ENCODE results near the gene AMH.

Gene AMH

GRCh38 chr19:2233601-2234280 is 15.4 kb upstream of the AMH start:
- no peak for DNase-seq

DNA sequence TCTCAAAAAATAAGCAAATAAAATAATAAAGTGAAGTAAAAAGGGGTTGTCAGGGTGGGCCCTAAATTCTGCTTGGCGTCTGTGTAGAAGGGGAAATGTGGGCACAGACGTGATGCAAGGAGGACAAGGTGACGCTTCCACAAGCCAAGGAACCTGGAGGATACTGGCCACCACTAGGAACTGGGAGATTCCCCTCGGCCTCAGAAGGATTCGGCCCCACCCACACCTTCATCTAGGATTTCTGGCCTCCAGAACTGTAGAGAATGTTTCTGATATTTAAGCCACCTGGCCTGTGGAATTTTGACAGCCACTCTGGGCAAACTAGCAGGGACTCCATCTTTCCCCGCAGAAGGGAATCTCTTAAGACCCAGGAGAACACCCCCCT is 14.1 kb upstream of the AMH start:
- DNase-seq: no peak

GRCh38 chr19:2235381-2236063 is 13.6 kb upstream of the AMH start:
- peak in 2 of 58 donors; percentile 9 to 48 for DNase-seq

DNA sequence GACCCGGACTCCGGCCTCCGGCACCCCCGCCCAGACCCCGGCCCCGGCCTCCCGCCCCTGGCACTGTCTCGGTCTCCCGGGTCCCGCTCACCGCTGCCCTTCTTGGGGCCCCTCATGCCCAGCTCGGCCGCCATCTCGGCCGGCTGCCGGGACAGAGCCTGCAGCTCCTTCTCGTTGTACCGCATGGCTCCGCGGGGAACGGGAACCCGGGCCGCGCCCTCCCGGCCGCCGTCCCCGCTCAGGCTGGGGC is 13.1 kb upstream of the AMH start:
- no peak for DNase-seq

DNA sequence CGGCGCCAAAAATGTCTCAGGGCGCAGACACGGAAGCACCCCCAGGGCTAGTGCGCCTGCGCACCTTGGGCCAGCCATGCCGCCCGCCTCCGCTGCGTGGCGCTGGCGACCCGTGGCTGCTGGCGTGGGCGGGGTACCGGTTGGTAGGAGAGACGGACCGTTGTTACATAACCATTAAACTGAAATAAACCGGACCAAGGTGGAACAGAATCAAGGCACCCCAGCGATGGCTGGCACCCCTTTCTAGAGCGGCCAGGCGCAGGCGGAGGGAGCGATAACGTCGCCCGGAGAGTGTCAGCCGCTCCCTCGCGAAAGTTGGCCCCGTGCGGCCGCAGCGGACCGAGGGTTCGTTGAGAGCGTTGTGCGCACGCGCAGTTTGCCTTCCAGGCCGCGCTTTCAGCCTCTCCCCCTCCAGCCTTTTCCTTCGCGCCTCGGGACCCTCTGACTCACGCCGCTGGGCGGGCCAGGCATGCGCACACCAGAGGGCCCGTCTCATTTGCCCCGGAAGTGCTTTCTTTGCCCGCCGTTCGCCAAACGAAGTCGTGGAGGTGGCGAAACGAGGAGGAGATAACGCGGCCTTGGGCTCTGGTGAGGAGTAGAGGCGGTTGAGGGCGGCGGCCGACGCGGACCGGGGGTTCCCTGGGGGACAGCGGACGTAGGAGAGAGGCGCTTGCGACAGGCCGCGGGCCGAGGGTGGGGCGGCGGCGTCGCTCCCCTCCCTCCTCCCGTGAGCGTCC is 12.6 kb upstream of the AMH start, which contains the start of the genes PLEKHJ1 and SF3A2:
Gene PLEKHJ1, minus strand, starts transcription at position 16 of the 737 bp plus-strand sequence. CDS start 81 bp downstream, outside the sequence.
Gene SF3A2, plus strand, starts transcription at position 511 of the 737 bp plus-strand sequence. CDS start 6,595 bp downstream, outside the sequence.
- DNase-seq: peak; percentile 67 to 100 (median 94)

GRCh38 chr19:2237051-2237868 is 11.9 kb upstream of the AMH start:
- no peak for DNase-seq

GRCh38 chr19:2237869-2238153 is 11.3 kb upstream of the AMH start:
- DNase-seq: no peak

DNA sequence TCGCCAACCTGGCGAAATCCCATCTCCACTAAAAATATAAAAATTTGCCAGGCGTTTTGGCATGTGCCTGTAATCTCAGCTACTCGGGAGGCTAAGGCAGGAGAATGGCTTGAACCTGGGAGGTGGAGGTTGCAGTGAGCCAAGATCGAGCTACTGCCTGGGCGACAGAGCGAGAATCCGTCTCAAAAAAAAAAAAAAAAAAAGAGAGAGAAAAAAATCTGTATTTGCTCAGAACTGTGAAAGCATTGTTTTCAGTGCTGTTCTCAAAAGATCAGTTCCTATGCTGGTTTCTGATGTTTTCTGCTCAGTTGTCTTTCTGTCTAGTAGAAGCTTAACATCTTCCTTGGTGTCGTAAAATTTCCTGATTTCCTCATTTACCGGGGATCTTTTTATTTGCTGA is 9.9 kb upstream of the AMH start:
- no peak for DNase-seq

GRCh38 chr19:2239771-2240770 is 9.1 kb upstream of the AMH start:
- DNase-seq: peak in 1 of 58 donors; percentile 5

- peak in 2 of 58 donors; percentile 3 to 30 for DNase-seq
These were observed 8.0 kb upstream of the AMH start for GRCh38 chr19:2240881-2241760.

- no peak for DNase-seq
These were observed 7.0 kb upstream of the AMH start for GRCh38 chr19:2242092-2242537.

DNA sequence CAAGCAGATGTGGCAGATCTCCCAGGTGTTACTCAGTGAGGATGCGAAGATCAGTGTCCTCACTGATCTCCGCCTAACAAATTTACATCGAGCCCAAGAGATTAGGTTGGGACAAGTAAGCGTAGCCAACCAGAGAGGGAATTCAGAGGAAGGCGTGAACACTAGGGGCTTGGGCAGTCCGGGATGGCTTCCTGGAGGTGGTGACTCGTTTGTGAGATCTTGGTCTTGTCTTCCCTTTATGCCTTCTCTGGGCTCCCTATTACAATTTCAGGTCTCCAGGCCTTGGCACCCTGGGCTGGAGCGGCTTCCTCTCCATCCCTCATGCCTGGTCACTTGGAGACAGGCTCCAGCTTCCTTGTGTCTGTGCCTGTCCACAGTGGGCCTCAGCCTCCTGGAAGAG is 6.3 kb upstream of the AMH start:
- no peak for DNase-seq

DNA sequence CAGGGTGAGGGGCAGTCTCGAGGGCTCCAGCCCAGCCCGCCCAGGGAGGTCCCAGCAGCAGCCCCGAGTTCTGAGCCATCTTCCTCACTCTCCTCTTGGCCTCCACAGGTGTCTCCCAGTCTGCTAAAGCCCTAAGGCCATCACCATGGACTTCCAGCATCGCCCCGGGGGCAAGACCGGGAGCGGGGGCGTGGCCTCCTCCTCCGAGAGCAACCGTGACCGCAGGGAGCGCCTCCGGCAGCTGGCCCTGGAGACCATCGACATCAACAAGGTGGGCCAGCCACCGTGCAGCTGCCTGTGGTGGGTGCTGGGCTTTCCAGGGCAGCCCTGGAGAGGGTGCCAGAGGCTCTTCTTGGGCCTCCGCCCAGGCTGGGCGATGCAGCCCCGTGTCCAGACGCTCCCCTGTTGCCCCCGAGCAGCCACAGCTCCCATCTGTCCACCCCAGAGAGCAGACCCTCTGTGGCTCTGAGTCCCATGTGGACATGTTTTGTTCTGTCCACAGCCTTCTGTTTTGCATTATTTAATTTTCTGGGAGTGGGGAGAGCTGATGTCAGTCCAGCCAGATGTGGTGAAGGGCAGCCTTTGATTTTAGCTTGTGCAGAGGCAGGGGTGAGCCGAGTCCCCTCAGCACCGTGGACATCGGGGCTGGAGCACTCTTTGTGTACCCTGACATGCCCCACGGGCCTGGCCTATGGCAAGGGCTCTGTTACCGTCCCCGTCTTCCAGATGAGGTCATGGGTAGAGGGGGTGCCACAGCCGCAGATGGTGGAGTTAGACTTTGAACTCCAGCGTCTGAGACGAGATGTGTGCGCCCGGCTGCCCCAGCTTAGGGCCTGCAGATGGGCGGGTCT is 5.6 kb upstream of the AMH start:
- DNase-seq: no peak

DNA sequence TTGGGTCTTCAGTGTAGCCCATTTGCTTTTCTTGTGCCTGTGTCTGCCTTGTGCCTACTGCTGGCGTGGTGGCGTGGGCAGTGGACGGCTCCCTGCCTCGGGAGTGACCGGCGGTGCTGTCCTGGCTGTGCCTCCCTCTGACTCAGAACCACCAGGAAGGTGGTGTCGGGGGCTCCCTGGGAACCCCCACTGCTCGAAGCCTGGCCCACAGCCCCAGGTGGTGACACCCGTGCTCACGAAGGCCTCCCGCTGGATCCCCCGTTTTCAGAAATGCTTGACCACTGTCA is 5.1 kb upstream of the AMH start:
- no peak for DNase-seq

DNA sequence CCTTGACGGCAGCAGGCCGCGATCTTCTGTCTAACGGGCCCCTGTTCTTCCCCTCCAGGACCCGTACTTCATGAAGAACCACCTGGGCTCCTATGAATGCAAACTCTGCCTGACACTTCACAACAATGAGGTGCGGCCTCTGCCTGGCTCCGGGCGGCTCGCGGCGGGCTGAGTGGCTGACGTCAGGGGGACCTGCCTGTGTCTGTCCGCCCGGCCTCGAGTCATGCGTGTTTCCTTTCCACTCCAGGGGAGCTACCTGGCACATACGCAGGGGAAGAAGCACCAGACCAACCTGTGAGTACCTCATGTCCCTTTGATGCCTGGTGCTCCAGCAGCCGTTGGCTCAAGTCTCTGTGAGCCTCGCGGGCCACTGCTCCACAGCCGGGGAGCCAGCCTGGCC is 4.6 kb upstream of the AMH start:
- DNase-seq: no peak

DNA sequence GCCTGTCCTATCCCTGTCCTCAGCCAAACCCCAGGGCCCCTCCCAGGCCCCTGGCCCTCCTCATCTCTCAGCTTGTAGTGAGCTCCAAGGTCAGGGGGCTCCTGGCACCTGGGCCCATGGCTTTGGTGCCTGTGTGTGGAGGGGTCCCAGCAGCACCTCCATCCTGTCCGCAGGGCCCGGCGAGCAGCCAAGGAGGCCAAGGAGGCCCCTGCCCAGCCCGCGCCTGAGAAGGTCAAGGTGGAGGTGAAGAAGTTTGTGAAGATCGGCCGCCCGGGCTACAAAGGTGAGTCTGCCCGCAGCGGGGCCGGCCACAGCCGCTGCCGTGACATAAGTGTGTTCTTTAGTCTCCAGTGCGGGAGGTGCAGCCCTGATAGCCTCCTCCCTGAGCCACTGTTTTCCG is 3.9 kb upstream of the AMH start:
- DNase-seq: no peak

- DNase-seq: no peak
These were observed 3.0 kb upstream of the AMH start for GRCh38 chr19:2246014-2246620.

GRCh38 chr19:2246801-2247361 is 2.2 kb upstream of the AMH start:
- peak in 36 of 58 donors; percentile 4 to 59 (median 30) for DNase-seq

Measured in anterior cingulate cortex (tissue), 58 donors.